ENCODE data around the gene ABCF3.
"Not testable (repeated sequence)": the region's sequence is repeated elsewhere in the genome, so short reads cannot be mapped to it uniquely, and the experiment has no call there.

DNA sequence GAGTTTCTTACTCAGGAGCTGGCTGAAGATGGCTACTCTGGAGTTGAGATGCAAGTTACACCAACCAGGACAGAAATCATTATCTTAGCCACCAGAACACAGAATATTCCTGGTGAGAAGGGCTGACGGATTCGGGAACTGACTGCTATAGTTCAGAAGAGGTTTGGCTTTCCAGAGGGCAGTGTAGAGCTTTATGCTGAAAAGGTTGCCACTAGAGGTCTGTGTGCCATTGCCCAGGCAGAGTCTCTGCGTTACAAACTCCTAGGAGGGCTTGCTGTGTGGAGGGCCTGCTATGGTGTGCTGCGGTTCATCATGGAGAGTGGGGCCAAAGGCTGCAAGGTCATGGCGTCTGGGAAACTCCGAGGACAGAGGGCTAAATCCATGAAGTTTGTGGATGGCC, 36.2 kb upstream of the ABCF3 start:
- not testable (repeated sequence) for TF ChIP-seq JUN (IDR thresholded peaks at IDR 0.05; ENCODE audit: borderline replicate concordance, insufficient read depth, insufficient read length, low read depth); POLR2AphosphoS5 (IDR thresholded peaks at IDR 0.05; ENCODE audit: insufficient read depth, low read depth, low read length); POLR2A (IDR thresholded peaks at IDR 0.05; ENCODE audit: low read depth, low read length); EZH2 (IDR thresholded peaks at IDR 0.05; ENCODE audit: borderline replicate concordance, low read depth, low read length, severe bottlenecking); MYC (IDR thresholded peaks at IDR 0.05; ENCODE audit: low read depth, low read length); GATA2 (IDR thresholded peaks at IDR 0.05; ENCODE audit: insufficient read depth, insufficient read length, low read depth, low read length)
- TF ChIP-seq, protein P1, sequence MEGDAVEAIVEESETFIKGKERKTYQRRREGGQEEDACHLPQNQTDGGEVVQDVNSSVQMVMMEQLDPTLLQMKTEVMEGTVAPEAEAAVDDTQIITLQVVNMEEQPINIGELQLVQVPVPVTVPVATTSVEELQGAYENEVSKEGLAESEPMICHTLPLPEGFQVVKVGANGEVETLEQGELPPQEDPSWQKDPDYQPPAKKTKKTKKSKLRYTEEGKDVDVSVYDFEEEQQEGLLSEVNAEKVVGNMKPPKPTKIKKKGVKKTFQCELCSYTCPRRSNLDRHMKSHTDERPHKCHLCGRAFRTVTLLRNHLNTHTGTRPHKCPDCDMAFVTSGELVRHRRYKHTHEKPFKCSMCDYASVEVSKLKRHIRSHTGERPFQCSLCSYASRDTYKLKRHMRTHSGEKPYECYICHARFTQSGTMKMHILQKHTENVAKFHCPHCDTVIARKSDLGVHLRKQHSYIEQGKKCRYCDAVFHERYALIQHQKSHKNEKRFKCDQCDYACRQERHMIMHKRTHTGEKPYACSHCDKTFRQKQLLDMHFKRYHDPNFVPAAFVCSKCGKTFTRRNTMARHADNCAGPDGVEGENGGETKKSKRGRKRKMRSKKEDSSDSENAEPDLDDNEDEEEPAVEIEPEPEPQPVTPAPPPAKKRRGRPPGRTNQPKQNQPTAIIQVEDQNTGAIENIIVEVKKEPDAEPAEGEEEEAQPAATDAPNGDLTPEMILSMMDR (IDR thresholded peaks at IDR 0.05; ENCODE audit: extremely low read depth in 1 of 2, insufficient read depth in 1 of 2, low read depth in 1 of 2, low read length in 2 of 2), result peak in 1 of 2 donors; percentile 37
- TF ChIP-seq, protein P2, sequence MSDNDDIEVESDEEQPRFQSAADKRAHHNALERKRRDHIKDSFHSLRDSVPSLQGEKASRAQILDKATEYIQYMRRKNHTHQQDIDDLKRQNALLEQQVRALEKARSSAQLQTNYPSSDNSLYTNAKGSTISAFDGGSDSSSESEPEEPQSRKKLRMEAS (IDR thresholded peaks at IDR 0.05; ENCODE audit: insufficient read depth, insufficient read length), result not testable (repeated sequence)
